ENCODE measurements around the gene MAPK11.

- no peak for TF ChIP-seq POLR2A (IDR thresholded peaks at IDR 0.05)
- peak; percentile 17 to 76 (median 64) for TF ChIP-seq CTCF (IDR thresholded peaks at IDR 0.05)
- TF ChIP-seq EP300 (IDR thresholded peaks at IDR 0.05) = no peak
Measured at GRCh38 chr22:50252082-50253045, 17.8 kb downstream of the MAPK11 start.

All from ovary (tissue), 3 donors.